ENCODE results near the gene TRIO. TPM values are rescaled to one million over a fixed set of nuclear protein-coding genes. Genes with fewer than 3 reads are reported as not detected.

Gene TRIO
- total RNA-seq, 1 experiment from 2014 or later: 88.8 TPM

GRCh38 chr5:14426521-14426920 is 283.4 kb downstream of the TRIO start (continued):
- no peak for TF ChIP-seq STAT6 (CRISPR knock-in tag; conservative IDR thresholded peaks at IDR 0.05; ENCODE audit: low read depth)
- TF ChIP-seq ZNF416 (CRISPR knock-in tag; IDR thresholded peaks at IDR 0.05): no peak

GRCh38 chr5:14428302-14429081 is 285.4 kb downstream of the TRIO start:
- Mint-ChIP-seq H3K27ac (no peak overlapping the region), H3K9me3 (no peaks in the 10 kb centered on the region), H3K4me3 (no peak overlapping the region), H3K4me1 (peaks cover 44% of the 10 kb centered on the region), H3K27me3 (ENCODE audit: low read depth) (no peaks in the 10 kb centered on the region), H3K36me3 (peaks cover 3% of the 10 kb centered on the region)
- no peak for TF ChIP-seq ZNF416 (CRISPR knock-in tag; IDR thresholded peaks at IDR 0.05)
- no peak for TF ChIP-seq USF2 (CRISPR knock-in tag; IDR thresholded peaks at IDR 0.05)
- TF ChIP-seq IRF1 (CRISPR knock-in tag; IDR thresholded peaks at IDR 0.05): no peak
- no peak for TF ChIP-seq NR2C2 (CRISPR knock-in tag; IDR thresholded peaks at IDR 0.05)
- no peak for TF ChIP-seq ERG (CRISPR knock-in tag; IDR thresholded peaks at IDR 0.05)
- no peak for TF ChIP-seq ZNF671 (CRISPR knock-in tag; IDR thresholded peaks at IDR 0.05)
- TF ChIP-seq NR3C1 (CRISPR knock-in tag; conservative IDR thresholded peaks at IDR 0.05; ENCODE audit: low read depth): no peak
- TF ChIP-seq ZNF121 (CRISPR knock-in tag; IDR thresholded peaks at IDR 0.05): no peak
- no peak for TF ChIP-seq SMAD3 (CRISPR knock-in tag; IDR thresholded peaks at IDR 0.05; ENCODE audit: borderline replicate concordance)
- TF ChIP-seq ZNF232 (CRISPR knock-in tag; IDR thresholded peaks at IDR 0.05): no peak
- TF ChIP-seq MYBL2 (CRISPR knock-in tag; IDR thresholded peaks at IDR 0.05): no peak
- TF ChIP-seq SMAD4 (CRISPR knock-in tag; IDR thresholded peaks at IDR 0.05): no peak
- TF ChIP-seq CREB1 (CRISPR knock-in tag; IDR thresholded peaks at IDR 0.05): no peak
- no peak for TF ChIP-seq TP53 (CRISPR knock-in tag; IDR thresholded peaks at IDR 0.05)
- TF ChIP-seq JUN (CRISPR knock-in tag; IDR thresholded peaks at IDR 0.05): no peak
- TF ChIP-seq GRHL2 (CRISPR knock-in tag; IDR thresholded peaks at IDR 0.05; ENCODE audit: insufficient replicate concordance, severe bottlenecking): no peak
- TF ChIP-seq KAT7 (CRISPR knock-in tag; IDR thresholded peaks at IDR 0.05; ENCODE audit: borderline replicate concordance): no peak
- ChIA-PET POLR2A (no interaction called here), CTCF (interaction anchor here (0.6 kb wide), 1 partner anchor 189 kb away, joined by 4 read pairs; no protein-coding TSS in a partner anchor)
- no peak for DNase-seq (ENCODE audit: low spot score)
- no peak for ATAC-seq
